ENCODE results near the gene NUMA1. TPM values are rescaled to one million over a fixed set of nuclear protein-coding genes. Genes with fewer than 3 reads are reported as not detected.

NUMA1 gene
- total and polyA plus RNA-seq, 2 of the 13 experiments (the other 11 are each of a cell fraction or from before 2014, with no cell fraction given) = 57.3 to 60.2 TPM

- TF ChIP-seq TERF1 (CRISPR knock-in tag; IDR thresholded peaks at IDR 0.05) = no peak
- peak; percentile 96 for TF ChIP-seq KAT8 (CRISPR knock-in tag; IDR thresholded peaks at IDR 0.05)
- no peak for TF ChIP-seq SSRP1 (CRISPR knock-in tag; IDR thresholded peaks at IDR 0.05)
- no peak for TF ChIP-seq ZNF282 (IDR thresholded peaks at IDR 0.05; ENCODE audit: partially characterized antibody)
- TF ChIP-seq ZNF670 (CRISPR knock-in tag; IDR thresholded peaks at IDR 0.05; ENCODE audit: borderline replicate concordance) = peak; percentile 47; the same call in 1 of the 2 replicates
- TF ChIP-seq NFYB (CRISPR knock-in tag; IDR thresholded peaks at IDR 0.05) = peak; percentile 82
- TF ChIP-seq YEATS2 (CRISPR knock-in tag; IDR thresholded peaks at IDR 0.05; ENCODE audit: borderline replicate concordance) = peak; percentile 92
- no peak for TF ChIP-seq ZBTB1 (CRISPR knock-in tag; IDR thresholded peaks at IDR 0.05; ENCODE audit: borderline replicate concordance)
- TF ChIP-seq HHEX (CRISPR knock-in tag; IDR thresholded peaks at IDR 0.05) = no peak
- TF ChIP-seq ZBTB7A (CRISPR knock-in tag; IDR thresholded peaks at IDR 0.05) = no peak
- TF ChIP-seq ZEB1 (IDR thresholded peaks at IDR 0.05; ENCODE audit: insufficient replicate concordance, low read depth) = no peak
- peak; percentile 77; the same call in 1 of the 2 replicates for TF ChIP-seq SIN3A (IDR thresholded peaks at IDR 0.05; ENCODE audit: borderline replicate concordance, low read depth, low read length)
- no peak for TF ChIP-seq GZF1 (CRISPR knock-in tag; IDR thresholded peaks at IDR 0.05)
- 0 out of 2 replicates have a peak, but pooled peaks have one; percentile 2 for TF ChIP-seq ZNF800 (CRISPR knock-in tag; IDR thresholded peaks at IDR 0.05)
- peak; percentile 68 for TF ChIP-seq MEF2D (CRISPR knock-in tag; IDR thresholded peaks at IDR 0.05)
- TF ChIP-seq SETDB1 (CRISPR knock-in tag; IDR thresholded peaks at IDR 0.05; ENCODE audit: borderline replicate concordance) = no peak
- TF ChIP-seq SUZ12 (IDR thresholded peaks at IDR 0.05; ENCODE audit: low read depth, low read length) = no peak
- peak; percentile 27 for TF ChIP-seq MXD3 (CRISPR knock-in tag; IDR thresholded peaks at IDR 0.05)
- TF ChIP-seq PAX8 (CRISPR knock-in tag; IDR thresholded peaks at IDR 0.05; ENCODE audit: borderline replicate concordance) = no peak
- no peak for TF ChIP-seq ZNF451 (CRISPR knock-in tag; IDR thresholded peaks at IDR 0.05)
- no peak for TF ChIP-seq ZNF891 (CRISPR knock-in tag; IDR thresholded peaks at IDR 0.05)
- TF ChIP-seq CC2D1A (CRISPR knock-in tag; IDR thresholded peaks at IDR 0.05) = no peak
- 0 out of 2 replicates have a peak, but pooled peaks have one; percentile 53 for TF ChIP-seq CHD4 (IDR thresholded peaks at IDR 0.05; ENCODE audit: borderline replicate concordance, low read length)
- no peak for TF ChIP-seq HNRNPH1 (optimal IDR thresholded peaks at IDR 0.05; ENCODE audit: low read depth, low read length)
- no peak for TF ChIP-seq ZNF180 (CRISPR knock-in tag; IDR thresholded peaks at IDR 0.05; ENCODE audit: borderline replicate concordance, low read depth)
- TF ChIP-seq ZSCAN5A (CRISPR knock-in tag; IDR thresholded peaks at IDR 0.05; ENCODE audit: borderline replicate concordance) = no peak
- no peak for TF ChIP-seq ZNF773 (CRISPR knock-in tag; IDR thresholded peaks at IDR 0.05; ENCODE audit: borderline replicate concordance)
Measured at GRCh38 chr11:72102946-72103753, 22.8 kb upstream of the NUMA1 start, which contains the start of gene LAMTOR1 (continued).
